NCI-H446 (cell line): ENCODE data around the gene MAST2.
"Not testable (repeated sequence)": the region's sequence is repeated elsewhere in the genome, so short reads cannot be mapped to it uniquely, and the experiment has no call there.

Experiments
- DNase-seq, 2 experiments: peaks; one replicate each; lab custom pipeline; 2025; lab: John Stamatoyannopoulos, UW

MAST2 gene

DNA sequence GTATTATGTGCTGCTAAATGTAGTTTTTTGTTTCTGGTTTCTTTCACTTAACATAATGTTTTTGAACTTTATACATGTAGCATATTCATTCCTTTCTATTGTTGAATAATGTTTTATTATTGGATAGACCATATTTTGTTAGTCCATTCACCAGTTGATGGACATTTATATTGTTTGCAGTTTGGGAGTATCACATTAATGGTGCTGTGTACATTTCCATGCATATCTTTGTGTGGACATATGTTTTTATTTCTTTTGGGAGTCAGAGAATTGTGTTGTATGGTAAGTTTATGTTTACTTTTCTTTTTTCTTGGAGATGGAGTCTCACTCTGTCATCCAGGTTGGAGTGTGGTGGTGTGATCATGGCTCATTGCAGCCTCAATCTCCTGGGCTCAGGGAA, 134.6 kb downstream of the MAST2 start:
- DNase-seq = no peak

DNA sequence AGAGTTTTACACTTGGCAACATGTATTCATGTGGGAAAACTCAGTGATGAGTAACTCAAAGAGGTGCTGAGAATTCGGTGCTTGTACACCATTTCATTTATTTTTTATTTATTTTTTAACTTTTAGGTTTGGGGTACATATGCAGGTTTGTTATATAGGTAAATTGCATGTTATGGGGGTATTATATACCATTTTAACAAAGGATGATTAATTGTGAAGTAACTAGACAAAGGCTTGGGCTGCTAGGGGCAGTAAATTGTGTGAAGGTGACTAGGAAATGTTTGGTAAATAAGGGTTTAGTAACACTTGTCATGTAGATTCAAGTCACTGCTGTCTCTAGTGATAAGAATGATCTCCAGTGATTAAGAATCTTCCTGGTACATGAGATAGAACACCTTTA, 139.0 kb downstream of the MAST2 start:
- no peak for DNase-seq

DNA sequence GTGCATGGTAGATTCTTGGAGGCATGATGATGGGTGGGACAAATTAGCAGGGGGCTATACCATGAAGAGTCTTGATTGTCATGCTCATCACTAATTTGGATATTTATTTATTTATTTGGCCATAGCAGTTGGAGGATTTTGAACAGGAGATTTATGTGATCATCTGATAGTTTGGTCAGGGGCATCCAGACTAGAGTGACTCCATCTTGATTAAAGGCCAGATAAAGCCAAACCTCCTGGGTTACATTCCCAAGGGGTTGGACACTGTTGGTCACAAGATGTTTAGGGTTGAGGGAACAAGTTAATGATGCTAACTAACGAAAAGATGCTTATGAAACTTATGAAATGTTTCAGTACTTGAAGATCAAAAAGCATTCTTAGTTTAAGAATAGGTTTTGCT, 139.8 kb downstream of the MAST2 start:
- no peak for DNase-seq

DNA sequence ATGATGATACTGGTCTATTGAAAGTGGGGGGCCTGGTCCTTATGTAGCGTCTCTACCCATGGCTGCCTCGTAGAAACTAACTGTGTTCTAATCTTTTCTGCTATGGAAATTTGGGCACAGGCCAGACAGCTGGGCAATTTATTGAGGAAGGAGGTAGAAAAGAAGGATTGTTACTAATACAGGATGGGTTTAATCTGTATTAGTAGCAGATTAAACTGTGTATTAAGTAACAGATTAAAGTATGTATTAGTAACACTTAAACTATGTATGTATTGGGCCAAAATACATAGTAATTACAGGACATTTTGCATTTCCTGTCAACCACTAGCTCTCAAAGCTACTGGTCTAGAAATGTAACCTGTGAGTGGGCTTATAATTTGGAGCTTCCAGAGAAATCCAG, 142.0 kb downstream of the MAST2 start:
- DNase-seq = no peak

DNA sequence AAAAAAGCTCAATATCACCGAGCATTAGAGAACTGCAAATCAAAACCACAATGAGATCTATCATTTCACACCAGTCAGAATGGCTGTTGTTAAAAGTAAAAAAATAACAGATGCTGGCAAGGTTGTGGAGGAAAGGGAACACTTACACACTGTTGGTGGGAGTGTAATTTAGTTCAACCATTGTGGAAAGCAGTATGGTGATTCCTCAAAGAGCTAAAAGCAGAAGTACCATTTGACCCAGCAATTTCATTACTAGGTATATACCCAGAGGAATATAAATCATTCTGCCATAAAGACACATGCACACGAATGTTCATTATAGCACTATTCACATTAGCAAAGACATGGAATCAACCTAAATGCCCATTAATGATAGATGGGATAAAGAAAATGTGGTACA, 146.1 kb downstream of the MAST2 start:
- not testable (repeated sequence) for DNase-seq

DNA sequence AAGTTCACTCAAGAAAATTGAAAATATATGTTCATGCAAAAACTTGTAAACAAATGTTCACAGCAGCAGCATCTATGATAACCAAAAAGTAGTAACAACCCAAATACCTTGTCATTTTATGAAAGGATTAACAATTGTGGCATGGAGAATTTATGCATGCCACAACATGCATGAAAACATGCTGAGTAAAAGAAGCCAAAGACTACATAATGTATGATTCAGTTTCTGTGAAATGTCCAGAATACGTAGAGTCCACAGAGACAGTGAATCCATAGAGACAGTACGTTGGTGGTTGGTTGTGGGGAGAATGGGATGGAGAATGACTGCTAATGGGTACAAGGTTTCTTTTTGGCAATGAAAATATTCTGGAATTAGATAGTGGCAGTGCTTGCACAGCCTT, 148.7 kb downstream of the MAST2 start:
- DNase-seq = no peak

DNA sequence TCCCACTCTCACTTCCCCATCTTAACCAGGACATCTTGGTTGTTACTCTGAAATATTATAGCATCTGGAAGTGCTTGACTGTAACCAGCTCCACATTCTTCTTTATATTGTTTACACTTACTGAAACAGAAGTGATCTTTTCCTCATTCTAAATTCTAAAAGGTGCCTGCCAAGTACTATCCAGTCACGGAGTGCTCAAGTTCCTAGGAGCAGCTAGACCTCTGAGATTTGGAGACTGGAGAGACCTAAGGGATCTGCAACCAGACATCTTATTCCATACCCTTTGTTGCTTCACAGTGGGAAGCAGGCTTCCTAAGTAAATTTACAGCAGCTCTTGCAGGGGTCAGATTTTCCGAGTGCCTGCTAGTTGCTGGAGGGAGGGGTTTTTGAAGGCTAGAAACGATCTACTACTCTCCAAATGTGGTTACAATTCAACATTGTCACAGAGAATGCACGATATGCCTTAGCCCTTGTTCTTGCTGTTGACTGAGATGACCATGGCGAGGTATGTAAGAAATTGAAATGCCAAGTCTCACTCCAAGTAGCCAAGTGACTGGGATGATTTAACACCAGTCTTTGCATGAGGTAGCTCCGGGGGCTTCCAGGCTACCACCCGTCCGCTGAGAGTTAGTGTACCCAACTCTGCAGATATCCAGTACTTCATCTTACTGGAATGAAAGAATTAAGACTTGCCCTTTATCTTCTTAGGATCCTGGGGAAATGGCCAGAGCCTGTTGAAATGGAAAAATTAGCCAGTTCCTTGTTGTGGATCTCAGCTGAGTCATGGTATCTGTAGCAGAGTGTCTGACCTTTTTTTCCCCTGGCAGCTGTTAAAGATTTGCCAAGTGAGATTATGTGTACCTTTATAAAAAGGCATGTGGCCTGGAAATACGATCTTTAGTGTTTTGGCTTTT, 150.8 kb downstream of the MAST2 start:
- DNase-seq = no peak

- DNase-seq = no peak
Measured at GRCh38 chr1:45957684-45958083, 154.3 kb downstream of the MAST2 start.

GRCh38 chr1:45958317-45958716, 154.9 kb downstream of the MAST2 start:
- no peak for DNase-seq

DNA sequence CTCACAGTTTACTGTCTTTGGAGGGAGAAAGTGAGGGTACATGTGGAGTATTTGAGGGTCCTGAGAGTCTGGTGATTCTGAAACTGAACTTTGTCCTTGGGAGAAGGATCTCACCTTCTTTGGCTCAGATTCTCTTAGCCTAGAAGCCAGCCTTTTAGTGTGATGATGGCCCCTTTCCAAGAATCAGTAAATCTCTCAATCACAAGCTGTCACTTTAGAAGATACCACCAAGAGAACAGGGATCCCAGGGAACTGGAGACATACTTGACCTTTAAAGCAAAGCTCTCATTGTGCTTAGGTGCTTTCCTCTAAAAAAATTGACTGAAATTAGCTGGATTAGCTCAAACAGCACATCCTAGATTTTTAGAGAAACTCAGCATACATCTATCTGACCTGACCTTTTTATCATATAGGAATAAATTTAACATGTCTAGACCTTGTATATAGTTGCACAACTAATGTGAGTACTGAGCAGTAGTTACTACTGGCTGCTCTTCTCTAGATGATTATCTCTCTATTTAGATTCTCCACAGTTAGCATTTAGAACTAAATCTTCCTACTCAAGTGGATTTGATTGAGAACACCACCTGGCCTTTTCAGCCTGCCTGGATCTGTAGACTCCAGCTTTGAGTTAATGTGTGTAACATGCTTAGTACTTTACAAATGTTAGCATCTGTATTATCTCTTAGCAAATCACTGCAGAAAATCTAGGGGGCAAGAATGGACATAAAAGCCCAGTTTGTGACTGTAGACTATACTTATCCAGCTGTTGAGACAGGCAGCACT, 157.7 kb downstream of the MAST2 start:
- peak in 1 of 2 experiments; percentile 8 for DNase-seq

GRCh38 chr1:45961936-45962335, 158.5 kb downstream of the MAST2 start:
- not testable (repeated sequence) for DNase-seq

GRCh38 chr1:45968941-45969666, 165.7 kb downstream of the MAST2 start:
- no peak for DNase-seq

GRCh38 chr1:45969866-45970265, 166.5 kb downstream of the MAST2 start:
- no peak for DNase-seq

GRCh38 chr1:45971335-45971734, 167.9 kb downstream of the MAST2 start:
- no peak for DNase-seq

DNA sequence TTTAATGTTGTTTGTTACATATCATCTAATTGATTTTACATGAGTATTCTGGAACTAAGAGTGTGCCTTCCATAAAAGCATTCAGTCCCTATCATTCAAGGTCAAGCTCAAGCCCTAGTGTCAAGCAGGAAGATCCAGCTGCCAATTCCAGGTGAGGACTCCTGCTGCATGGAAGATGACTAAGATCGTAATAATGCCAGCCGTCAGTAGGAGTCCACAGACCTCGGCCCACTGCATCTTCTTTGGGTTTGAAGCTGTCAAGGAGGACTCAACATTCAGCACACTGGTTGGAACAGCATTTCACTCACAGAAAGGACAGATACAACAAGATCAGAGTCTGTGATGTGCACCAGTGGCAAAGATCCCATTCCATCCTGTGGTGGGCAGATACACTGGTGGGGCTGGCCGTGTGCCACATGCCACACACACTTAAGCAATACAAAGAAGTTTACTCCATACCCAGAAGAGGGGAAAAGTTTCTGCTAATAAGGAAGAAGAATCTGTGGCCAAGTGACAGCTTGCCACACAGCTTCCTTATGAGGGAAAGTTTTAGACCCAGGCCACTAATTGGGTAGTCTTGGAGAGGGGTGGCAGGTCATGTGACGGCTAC, 168.6 kb downstream of the MAST2 start:
- DNase-seq = no peak

DNA sequence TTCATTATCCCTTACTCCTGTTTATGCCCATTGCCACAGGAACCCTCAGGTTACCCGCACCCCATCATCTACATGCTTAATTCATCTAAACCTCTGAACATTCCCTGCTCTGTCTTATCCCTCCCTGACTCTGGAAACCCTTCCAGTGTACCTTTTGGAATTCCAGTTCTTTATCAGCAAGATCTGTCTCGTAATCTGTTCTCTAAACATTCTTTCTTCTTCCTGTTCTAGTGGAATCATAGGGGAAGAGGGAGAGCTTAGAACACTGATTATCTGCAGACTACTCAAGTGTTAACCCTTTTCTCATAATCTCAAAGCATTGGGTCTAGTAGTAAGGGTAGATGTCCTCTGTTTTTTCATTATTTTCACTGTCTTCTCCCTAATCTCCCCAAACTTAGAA, 169.2 kb downstream of the MAST2 start:
- DNase-seq = no peak

DNA sequence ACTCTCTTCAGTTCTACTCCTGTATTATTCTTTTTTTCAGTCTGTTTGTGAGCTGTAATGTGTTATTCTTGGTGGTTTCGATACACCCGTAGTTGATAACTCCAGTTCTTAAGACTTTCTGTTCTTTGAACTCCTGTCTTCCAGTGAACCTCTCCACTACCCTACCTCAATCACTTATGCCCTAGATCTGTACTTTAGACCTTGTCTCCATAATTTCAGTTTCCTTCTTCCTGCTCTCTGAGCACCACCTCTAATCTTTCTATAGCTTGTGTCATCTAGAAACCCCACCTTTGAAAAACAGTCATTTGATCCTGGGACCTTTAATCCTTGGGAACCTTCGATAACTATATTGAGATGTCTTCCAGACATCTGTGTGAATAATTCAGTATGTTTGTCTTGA, 169.7 kb downstream of the MAST2 start:
- no peak for DNase-seq

DNA sequence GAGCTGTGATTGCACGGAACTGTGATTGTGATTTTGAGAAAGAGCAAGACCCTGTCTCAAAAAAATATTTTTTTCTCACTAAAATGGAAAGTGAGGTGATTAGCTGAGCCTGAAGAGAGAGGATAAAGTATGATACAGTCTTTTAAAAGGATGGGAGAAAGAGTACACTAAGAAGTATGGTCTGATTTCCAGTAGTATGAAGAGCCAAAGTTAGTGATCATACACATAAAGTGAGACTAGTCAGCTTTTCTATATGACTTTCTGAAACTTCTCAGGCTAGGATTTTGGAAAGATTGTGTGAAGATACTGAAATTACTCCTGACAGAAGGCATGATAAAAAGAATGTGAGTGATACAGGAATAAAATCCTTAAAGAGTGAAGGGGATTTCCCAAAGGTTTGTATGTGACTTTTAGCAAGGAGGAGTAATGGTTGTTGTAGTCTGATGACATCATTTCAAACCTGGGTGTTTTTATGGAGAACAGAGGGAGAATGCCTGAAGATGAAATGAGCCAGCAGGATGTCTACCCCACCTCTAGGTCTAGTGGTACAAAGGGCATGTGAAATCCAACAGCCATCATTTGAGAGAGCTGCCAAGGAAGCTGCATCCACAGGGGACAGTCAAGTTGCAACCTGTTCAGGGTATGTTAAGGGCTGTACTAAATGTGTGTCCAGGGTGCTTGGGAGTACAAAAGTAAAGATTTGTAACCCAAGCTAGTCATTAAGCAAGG, 171.3 kb downstream of the MAST2 start:
- no peak for DNase-seq

DNA sequence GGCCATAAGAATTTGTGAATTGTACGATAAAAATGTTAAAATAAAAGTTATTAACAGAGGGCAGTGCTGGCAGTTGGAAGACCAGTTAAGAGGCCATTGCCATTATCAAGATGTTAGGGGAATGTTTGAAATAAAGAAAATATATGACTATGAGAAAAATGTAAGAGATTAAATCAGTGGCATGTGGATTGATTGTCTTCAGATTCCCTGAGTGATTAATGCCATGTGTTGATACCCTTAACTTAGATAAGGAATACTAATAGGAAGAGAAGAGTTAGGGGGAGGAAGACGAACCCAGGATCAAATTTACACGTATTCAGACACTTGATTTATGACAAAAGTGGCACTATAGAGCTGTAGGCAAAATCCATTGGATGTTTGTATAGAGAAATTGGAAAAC, 173.2 kb downstream of the MAST2 start:
- DNase-seq = no peak

- DNase-seq = no peak
Measured at GRCh38 chr1:45979074-45979777, 175.8 kb downstream of the MAST2 start.

DNA sequence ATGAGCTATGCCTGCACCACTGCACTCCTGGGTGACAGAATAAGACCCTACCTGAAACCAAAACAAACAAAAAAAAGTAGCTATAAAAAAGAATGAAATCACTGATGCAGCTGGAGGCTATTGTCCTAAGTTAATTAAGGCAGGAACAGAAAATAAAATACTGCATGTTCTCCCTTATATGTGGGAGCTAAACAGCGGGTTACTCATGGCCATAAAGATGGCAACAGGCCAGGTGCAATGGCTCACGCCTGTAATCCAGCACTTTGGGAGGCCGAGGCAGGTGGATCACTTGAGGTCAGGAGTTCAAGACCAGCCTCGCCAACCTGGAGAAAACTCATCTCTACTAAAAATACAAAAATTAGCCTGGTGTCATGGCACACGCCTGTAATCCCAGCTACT, 176.4 kb downstream of the MAST2 start:
- DNase-seq = no peak
